ENCODE results near the gene DDX10. TPM values are rescaled to one million over a fixed set of nuclear protein-coding genes. Genes with fewer than 3 reads are reported as not detected.
A peak's percentile ranks its signal among the peaks of the same experiment; 100 is the strongest.

Gene DDX10
- total RNA-seq, 2 donors from 2014 or later = 12.6 to 17.6 TPM

DNA sequence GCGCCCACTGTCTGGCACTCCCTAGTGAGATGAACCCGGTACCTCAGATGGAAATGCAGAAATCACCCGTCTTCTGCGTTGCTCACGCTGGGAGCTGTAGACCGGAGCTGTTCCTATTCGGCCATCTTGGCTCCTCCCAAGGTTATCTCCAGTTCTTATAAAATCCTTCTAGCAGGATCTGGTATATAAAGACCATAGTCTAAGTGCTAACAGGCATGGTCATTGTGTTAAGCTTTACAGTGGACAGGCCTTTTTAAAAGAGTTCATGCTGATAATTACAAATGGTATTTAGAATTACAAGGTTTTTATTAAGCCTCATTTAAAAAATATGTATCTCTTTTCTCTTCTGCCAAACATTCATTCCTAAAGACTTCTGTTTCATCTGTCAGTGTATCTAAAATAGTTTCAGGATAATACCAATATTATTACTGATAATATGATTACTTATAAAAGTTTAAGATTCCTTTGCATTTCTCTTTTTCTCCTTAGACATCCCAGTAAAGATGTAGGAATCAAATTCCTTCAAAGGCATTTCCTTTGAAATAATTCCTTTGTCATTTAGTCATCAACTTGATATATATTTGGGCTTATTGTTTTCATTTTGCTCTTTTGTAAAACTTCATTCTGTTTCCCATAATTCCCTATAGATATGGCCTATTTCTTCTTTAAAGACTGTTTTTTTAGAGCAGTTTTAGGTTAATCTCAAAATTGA is 20.7 kb downstream of the DDX10 start:
- Histone ChIP-seq H3K27me3 (no peaks in the 10 kb centered on the region), H3K4me3 (no peak overlapping the region), H3K9ac (ENCODE audit: low read depth in 2 of 2, low read length in 2 of 2) (no peak overlapping the region), H3K9me3 (no peaks in the 10 kb centered on the region), H3K4me1 (no peaks in the 10 kb centered on the region), H3K36me3 (no peaks in the 10 kb centered on the region), H3K27ac (no peak overlapping the region)
- DNase-seq = no peak
- TF ChIP-seq, protein P1, sequence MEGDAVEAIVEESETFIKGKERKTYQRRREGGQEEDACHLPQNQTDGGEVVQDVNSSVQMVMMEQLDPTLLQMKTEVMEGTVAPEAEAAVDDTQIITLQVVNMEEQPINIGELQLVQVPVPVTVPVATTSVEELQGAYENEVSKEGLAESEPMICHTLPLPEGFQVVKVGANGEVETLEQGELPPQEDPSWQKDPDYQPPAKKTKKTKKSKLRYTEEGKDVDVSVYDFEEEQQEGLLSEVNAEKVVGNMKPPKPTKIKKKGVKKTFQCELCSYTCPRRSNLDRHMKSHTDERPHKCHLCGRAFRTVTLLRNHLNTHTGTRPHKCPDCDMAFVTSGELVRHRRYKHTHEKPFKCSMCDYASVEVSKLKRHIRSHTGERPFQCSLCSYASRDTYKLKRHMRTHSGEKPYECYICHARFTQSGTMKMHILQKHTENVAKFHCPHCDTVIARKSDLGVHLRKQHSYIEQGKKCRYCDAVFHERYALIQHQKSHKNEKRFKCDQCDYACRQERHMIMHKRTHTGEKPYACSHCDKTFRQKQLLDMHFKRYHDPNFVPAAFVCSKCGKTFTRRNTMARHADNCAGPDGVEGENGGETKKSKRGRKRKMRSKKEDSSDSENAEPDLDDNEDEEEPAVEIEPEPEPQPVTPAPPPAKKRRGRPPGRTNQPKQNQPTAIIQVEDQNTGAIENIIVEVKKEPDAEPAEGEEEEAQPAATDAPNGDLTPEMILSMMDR (IDR thresholded peaks at IDR 0.05) = no peak
- intact Hi-C loops (cut with DNase I) = no loop called here

DNA sequence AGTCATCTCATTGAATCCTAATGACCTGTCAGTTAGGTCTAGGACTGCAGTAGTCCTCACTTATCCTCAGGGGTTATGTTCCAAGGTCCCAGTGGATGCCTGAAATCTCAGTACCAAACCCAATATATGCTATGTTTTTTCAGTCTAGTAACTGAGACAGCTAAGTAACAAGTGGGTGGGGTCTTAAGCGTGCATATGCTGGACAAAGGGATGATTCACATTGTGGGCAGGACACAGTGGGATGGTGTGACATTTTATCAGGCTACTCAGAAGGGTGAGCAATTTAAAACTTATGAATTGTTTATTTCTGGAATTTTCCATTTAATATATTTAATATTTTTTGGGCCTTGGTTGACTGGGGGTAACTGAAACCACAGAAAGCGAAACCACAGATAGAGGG is 29.0 kb downstream of the DDX10 start:
- Histone ChIP-seq H3K27ac (no peak overlapping the region), H3K36me3 (no peaks in the 10 kb centered on the region), H3K4me3 (no peak overlapping the region), H3K9me3 (no peaks in the 10 kb centered on the region), H3K4me1 (no peaks in the 10 kb centered on the region), H3K9ac (ENCODE audit: low read depth in 2 of 2, low read length in 2 of 2) (no peak overlapping the region), H3K27me3 (no peaks in the 10 kb centered on the region)
- intact Hi-C loops (cut with DNase I) = loop anchor here (10.0 kb wide), 2 partner anchors 171 to 1001 kb away; no protein-coding TSS in a partner anchor
- DNase-seq = no peak
- TF ChIP-seq, protein P1 (IDR thresholded peaks at IDR 0.05) = no peak

DNA sequence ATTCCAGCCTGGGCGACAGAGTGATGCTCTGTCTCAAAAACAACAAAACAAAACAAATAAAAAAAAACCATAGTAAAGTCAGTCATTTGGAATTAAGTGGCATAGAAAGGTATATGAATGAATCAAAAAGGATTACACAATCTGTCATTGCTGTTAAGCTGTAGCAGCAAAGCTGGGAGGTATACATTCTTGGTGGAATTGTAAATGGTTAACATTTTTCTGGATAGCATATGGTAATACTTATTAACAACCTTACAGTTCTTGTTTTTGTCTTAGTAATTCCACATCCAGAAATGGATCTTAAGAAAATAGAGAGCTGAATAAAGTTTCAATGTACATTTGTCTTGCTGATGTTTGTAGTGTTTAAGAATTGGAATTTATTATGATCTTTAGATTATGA is 30.0 kb downstream of the DDX10 start:
- intact Hi-C loops (cut with DNase I) = loop anchor here (5.0 to 10.0 kb wide), 3 partner anchors 170 to 1242 kb away; no protein-coding TSS in a partner anchor
- H3K27ac ChIP-seq = no peak overlapping the region
- no peak overlapping the region for H3K4me3 ChIP-seq
- TF ChIP-seq, protein P1 (IDR thresholded peaks at IDR 0.05) = no peak
- no peaks in the 10 kb centered on the region for H3K4me1 ChIP-seq
- H3K9ac ChIP-seq (ENCODE audit: low read depth in 2 of 2, low read length in 2 of 2) = no peak overlapping the region
- no peak for DNase-seq
- H3K27me3 ChIP-seq = no peaks in the 10 kb centered on the region
- H3K9me3 ChIP-seq = no peaks in the 10 kb centered on the region
- H3K36me3 ChIP-seq = no peaks in the 10 kb centered on the region

DNA sequence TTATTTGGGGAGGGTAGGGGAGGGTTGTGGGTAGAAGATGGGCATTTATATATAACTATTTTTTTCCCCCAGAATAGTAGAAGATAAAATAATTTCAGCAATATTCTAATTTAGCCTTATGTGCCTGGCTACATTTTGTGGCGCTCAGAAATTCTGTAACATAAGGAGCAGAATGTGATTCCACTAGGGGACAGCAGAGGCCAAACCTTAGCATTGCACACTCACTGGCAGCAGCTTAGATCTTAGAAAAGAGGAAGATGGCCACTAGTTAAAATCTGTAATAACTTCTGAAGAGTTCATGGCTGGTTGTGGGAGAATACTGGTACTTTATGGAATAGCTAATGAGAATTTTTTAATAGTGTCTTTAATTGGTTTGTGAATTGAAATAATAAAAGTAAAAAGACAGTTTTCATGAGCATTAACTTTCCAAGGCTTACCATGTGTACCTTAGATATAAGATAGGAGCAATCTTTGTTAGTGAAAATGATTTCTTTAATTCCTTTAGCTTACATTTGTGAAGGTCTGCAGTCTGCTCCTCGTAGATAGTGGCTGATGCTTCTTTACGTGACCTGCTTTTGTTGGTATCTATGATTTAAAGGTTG is 33.1 kb downstream of the DDX10 start:
- intact Hi-C loops (cut with DNase I) = loop anchor here (5.0 to 10.0 kb wide), 3 partner anchors 167 to 1239 kb away; no protein-coding TSS in a partner anchor
- no peak overlapping the region for H3K9ac ChIP-seq (ENCODE audit: low read depth in 2 of 2, low read length in 2 of 2)
- TF ChIP-seq, protein P1 (IDR thresholded peaks at IDR 0.05) = peak; percentile 60
- H3K9me3 ChIP-seq = no peaks in the 10 kb centered on the region
- no peaks in the 10 kb centered on the region for H3K36me3 ChIP-seq
- peak; percentile 39 for DNase-seq
- H3K27ac ChIP-seq = no peak overlapping the region
- H3K27me3 ChIP-seq = no peaks in the 10 kb centered on the region
- H3K4me3 ChIP-seq = no peak overlapping the region
- H3K4me1 ChIP-seq = no peaks in the 10 kb centered on the region

DNA sequence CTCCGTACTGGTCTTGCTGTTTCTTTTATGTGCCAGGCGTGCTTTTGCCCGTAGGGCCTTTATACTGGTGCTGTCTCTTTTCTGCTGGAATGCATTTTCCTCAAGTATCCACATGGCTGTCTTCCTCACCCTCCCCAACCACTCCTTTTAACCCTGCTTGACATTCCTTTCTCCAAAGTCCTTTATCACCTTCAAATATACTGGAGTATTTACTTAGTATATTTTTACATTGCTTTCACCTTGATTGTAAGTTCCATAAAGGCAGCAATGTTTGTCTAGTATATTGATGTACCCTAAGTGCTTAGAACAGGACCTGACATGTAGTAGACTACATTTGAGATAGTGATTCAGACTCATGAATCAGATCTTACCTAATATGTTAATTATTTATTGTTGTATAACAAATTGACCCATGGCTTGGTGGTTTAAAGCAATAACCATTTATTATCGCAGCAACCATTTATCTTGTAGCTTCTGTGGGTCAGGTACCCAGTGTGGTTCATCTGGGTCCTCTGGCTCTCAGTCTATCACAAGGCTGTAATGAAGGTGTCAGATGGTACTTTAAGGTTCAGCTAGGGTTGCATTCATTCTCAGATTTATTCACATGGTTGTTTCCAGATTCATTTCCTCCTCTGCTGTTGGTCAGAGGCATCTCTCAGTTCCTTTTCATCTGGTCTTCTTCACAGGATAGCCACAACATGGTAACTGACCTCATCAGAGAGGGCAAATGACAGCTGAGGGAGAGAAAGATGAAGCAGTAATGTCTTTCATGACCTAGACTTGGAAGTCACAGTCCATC is 34.2 kb downstream of the DDX10 start:
- no peaks in the 10 kb centered on the region for H3K4me1 ChIP-seq
- no peak for DNase-seq
- no peak overlapping the region for H3K27ac ChIP-seq
- H3K9me3 ChIP-seq = no peaks in the 10 kb centered on the region
- no peak overlapping the region for H3K4me3 ChIP-seq
- no peaks in the 10 kb centered on the region for H3K27me3 ChIP-seq
- intact Hi-C loops (cut with DNase I) = loop anchor here (5.0 to 10.0 kb wide), 3 partner anchors 166 to 1238 kb away; no protein-coding TSS in a partner anchor
- H3K36me3 ChIP-seq = no peaks in the 10 kb centered on the region
- no peak overlapping the region for H3K9ac ChIP-seq (ENCODE audit: low read depth in 2 of 2, low read length in 2 of 2)
- TF ChIP-seq, protein P1 (IDR thresholded peaks at IDR 0.05) = no peak

All from colonic mucosa (tissue), 4 donors.